ENCODE results near the gene CDKN2B-AS1. TPM values are rescaled to one million over a fixed set of nuclear protein-coding genes. Genes with fewer than 3 reads are reported as not detected.

The CDKN2B-AS1 gene
- total and polyA plus RNA-seq, 3 donors from 2014 or later: 2.2 to 3.5 (median 3.0) TPM

Small RNAs within 50 kb of the gene (small RNA-seq; reads per million reads assigned to genes)
- gene RF01909 (0 reads per million in 2 donors), gene RF02045 (0 reads per million in 2 donors)

Other genes starting within 250 kb of the CDKN2B-AS1 start
- 10 to 100 TPM; 19.3 to 21.2 TPM for gene MTAP, start 192.2 kb upstream of the CDKN2B-AS1 start, total RNA-seq
- 18.2 TPM for gene MTAP, start 192.2 kb upstream of the CDKN2B-AS1 start, polyA plus RNA-seq (ENCODE audit: insufficient read depth, low read depth, low replicate concordance)
- gene CDKN2A, start 399 bp upstream of the CDKN2B-AS1 start, total RNA-seq: 10 to 100 TPM; 20.4 to 67.5 TPM
- 12.9 TPM for gene CDKN2A, start 399 bp upstream of the CDKN2B-AS1 start, polyA plus RNA-seq (ENCODE audit: insufficient read depth, low read depth, low replicate concordance)
- gene CDKN2B, start 14.5 kb downstream of the CDKN2B-AS1 start, total RNA-seq: 10 to 100 TPM; 17.3 to 28.7 TPM
- gene CDKN2B, start 14.5 kb downstream of the CDKN2B-AS1 start, polyA plus RNA-seq (ENCODE audit: insufficient read depth, low read depth, low replicate concordance): 11.8 TPM